ENCODE data around the gene SMG1. TPM values are rescaled to one million over a fixed set of nuclear protein-coding genes. Genes with fewer than 3 reads are reported as not detected.
"Not testable (repeated sequence)": the region's sequence is repeated elsewhere in the genome, so short reads cannot be mapped to it uniquely, and the experiment has no call there.

The SMG1 gene
- total RNA-seq, 1 donor: 75.4 TPM

DNA sequence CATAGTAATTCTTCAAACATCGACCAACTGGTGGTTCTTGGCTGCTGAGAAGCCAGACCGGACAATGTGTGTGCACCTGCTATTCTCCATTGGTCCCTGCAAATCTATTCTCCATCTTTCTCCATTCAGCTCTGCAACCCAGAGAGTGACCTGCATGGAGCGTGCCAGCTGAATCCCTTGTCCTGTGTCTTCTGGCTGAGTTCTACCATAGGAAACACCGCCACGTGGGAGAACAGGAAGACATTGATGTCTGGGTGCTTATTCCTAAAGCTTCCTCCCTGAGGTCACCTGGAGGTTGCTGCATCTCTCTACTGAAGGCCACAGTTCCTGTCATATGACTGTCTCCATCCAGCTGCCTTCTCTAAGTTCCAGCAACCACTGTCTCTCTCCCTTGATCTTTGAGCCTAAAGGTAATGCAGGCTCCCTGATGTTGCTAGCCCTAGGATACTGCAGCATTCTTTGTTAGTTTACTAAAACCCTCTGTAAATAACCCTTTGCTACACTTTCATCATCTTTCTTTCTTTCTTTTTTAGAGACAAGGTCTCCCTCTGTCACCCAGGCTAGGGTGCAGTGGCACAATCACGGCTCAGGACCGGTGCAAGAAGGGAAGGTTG lies 10.6 kb upstream of the SMG1 start:
- DNase-seq (ENCODE audit: low read depth in 2 of 3, low spot score in 2 of 3): no peak

- DNase-seq (ENCODE audit: low read depth in 2 of 3, low spot score in 2 of 3): no peak
Observed at GRCh38 chr16:18933501-18933900, 7.3 kb upstream of the SMG1 start.

DNA sequence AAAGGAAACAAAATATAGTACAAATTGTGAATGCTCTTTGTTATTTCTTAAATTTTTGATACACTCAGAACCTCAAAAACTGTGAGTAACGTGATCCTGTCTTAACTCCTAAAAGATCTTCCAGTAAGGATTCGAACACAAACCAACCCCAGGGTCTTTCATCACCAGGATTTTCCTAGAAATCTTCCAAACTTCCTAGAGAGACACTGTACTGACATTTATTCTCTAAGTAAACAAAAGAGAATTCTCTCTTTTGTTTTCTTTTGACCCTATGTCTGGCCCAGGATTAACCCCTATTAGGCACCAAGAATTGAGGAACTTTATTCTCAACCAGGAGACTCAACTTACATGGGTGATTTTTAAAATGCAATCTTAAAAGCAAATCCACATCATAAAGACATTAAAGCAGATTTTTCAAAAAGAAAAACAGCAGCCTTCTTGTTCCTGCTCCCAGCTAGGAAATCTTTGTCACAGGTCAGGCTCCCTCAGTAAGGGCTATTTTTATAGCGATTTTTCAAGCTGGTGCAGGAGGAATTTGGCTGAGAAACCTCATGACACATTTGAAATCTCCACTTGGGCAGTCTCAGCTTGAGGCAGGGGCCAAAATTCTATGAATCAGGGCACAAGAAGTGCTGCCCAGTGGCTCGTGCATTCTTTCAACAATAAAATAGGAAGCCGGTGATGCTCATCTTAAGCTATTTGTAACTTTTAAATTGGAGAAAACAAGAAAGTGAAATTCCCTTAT lies 6.2 kb upstream of the SMG1 start:
- no peak for DNase-seq (ENCODE audit: low read depth in 2 of 3, low spot score in 2 of 3)

GRCh38 chr16:18931756-18932155 lies 5.5 kb upstream of the SMG1 start:
- DNase-seq (ENCODE audit: low read depth in 2 of 3, low spot score in 2 of 3): no peak

- DNase-seq (ENCODE audit: low read depth in 2 of 3, low spot score in 2 of 3): not testable (repeated sequence)
Observed at GRCh38 chr16:18930095-18930494, 3.9 kb upstream of the SMG1 start.

DNA sequence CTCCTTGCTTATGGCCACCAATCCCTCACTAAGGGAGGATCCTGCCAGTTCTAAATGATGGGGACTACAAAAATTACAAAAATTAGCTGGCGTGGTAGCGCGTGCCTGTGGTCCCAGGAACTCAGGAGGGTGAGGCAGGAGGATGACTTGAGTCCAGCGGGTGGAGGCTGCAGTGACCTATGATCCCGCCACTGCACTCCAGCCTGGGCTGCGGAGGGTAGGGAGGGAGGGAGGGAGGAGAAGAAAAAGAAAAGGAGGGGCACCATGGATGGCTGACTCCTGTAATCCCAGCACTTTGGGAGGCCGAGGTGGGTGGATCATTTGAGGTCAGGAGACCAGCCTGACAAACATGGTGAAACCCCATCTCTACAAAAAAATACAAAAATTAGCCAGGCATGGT lies 1.9 kb upstream of the SMG1 start:
- DNase-seq (ENCODE audit: low read depth in 2 of 3, low spot score in 2 of 3): not testable (repeated sequence)

DNA sequence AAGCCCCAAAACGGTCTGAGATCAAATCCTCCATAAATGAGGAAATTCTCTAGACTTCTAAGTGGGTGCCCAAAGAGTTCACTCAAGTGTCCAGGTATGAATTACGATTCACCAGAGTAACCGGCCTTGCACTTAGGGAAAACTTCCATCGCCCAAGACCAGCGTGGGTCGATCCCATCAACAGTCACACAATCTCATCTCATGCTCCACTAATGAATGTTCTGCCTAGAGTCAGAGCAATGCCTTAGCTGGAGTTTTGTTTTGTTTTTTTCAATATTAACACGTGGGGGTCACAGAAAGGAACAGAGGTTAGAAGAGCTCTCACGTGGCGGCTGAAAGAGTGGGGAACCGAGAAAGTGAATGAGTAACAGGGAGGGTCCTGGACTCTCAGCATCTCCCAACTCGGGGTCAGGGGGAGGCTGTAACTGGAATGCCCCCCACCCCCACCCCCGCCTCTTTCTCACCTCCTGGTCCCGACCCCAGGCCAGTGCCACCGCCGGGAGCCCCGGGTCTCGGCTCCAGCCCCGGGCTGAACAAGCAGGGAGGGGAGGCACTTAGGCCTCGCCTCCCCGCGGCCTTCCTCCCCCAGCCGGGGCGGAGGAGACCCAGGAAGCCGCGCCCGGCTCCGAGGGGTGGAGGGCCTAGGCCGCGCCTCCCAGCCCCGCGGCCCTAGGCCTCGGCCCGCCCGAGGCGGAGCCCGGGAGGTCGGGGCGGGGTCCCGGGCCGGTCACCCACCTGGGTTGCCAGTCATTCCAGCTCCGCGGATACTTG lies 808 bp downstream of the SMG1 start:
- DNase-seq (ENCODE audit: low read depth in 2 of 3, low spot score in 2 of 3): peak; percentile 17 to 38 (median 24)

DNA sequence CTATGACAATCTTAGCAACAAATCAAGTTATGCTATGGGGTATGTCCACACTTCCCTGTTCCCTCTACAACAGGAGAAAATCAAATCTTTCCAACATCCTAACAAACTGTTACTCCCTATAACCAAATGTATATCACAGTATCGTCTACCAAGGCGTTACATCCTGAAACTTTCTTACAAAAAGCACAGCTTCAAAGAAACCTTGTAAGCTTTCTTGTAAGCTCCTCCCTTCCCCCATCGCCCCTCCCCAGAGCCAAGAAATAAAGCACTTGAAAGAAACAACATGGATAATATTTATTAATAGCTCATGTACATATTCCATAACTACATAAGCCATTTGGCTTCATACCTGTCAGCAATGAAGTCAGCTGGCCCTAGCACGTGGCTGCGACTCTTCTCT lies 2.3 kb downstream of the SMG1 start:
- DNase-seq (ENCODE audit: low read depth in 2 of 3, low spot score in 2 of 3): not testable (repeated sequence)

DNA sequence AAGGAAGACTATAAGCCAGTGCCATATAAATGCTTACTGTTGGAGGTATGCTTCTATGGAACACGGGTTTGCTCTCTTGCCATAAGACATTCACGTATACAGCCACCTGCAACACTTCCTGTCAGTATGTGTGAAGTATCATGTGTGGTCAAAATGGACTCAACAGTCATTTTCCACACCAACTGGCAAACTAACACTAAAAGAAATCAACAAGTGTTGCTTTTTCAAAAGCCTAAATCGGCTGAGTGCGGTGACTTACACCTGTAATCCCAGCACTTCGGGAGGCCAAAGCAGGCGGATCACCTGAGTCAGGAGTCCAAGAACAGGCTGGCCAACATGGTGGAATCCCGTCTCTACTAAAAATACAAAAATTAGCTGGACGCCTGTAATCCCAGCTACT lies 3.1 kb downstream of the SMG1 start:
- not testable (repeated sequence) for DNase-seq (ENCODE audit: low read depth in 2 of 3, low spot score in 2 of 3)

DNA sequence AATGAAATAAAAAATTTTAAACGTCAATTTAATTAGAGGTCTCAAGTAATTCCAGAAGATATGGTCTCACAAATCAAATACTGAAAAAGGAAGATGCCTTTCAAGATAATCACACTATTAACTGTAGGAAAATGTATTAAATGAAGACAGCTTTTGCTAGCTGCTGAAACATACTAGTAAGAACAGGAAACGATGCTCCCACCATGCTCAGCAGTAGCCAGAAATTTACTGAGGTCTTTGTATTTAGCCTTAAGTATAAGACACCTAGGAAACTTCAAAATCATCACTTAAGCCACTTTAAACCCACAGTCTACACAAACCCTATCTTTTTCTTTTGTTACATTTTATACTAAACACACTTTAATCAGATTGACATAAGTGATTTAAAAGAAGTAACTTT lies 16.6 kb downstream of the SMG1 start:
- not testable (repeated sequence) for DNase-seq (ENCODE audit: low read depth in 2 of 3, low spot score in 2 of 3)

- not testable (repeated sequence) for DNase-seq (ENCODE audit: low read depth in 2 of 3, low spot score in 2 of 3)
Observed at GRCh38 chr16:18908716-18909115, 17.5 kb downstream of the SMG1 start.

DNA sequence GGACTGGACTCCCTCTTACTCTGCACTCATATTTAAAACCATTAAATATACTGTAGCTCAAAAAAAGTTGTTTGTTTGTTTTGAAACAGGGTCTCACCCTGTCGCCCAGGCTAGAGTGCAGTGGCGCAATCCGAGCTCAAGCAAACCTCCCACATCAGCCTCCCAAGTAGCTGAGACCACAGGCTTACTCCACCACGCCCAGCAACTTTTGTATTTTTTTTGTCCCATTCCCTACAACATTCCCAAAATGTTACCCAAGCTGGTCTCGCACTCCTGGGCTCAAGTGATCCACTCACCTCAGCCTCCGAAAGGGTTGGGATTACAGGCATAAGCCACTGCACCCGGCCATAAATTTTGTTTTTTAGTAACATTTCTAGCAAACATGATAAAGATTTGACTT lies 23.4 kb downstream of the SMG1 start:
- DNase-seq (ENCODE audit: low read depth in 2 of 3, low spot score in 2 of 3): not testable (repeated sequence)

DNA sequence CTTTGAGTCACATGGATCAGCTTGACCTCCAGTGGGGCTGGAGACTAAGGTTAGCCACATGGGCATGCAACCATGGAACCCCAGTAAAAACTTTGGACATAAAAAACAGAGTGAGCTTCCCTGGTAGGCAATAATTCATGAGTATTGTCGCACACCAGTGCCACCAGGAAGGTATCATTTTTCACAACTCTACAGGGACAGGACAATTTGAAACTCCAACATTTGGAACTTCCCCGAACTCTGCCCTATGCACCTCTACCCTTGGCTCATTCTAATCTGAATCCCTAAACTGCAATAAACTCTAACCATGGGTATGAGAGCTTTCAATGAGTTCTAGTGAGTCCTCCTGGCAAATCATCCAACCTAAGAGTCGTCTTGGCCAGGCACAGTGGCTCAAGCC lies 24.2 kb downstream of the SMG1 start:
- not testable (repeated sequence) for DNase-seq (ENCODE audit: low read depth in 2 of 3, low spot score in 2 of 3)

- not testable (repeated sequence) for DNase-seq (ENCODE audit: low read depth in 2 of 3, low spot score in 2 of 3)
Observed at GRCh38 chr16:18901194-18901593, 25.0 kb downstream of the SMG1 start.

DNA sequence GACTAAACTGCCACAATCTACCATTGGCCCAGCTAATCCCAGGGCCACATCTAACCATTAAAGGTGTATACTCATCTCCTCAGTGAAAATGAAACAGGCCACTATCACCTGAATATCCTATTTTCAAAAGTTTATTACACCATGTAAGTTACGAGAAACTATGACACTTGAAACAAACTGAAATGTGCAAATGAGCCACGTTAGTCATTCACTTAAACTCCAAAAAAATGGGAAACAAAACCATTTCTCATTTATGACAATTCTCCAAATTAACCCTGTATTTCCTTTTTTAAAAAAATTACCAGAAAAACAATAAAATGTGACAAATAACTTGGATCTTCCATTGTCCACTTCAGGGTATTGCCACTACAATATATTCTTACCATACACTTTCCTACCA lies 41.8 kb downstream of the SMG1 start:
- not testable (repeated sequence) for DNase-seq (ENCODE audit: low read depth in 2 of 3, low spot score in 2 of 3)

DNA sequence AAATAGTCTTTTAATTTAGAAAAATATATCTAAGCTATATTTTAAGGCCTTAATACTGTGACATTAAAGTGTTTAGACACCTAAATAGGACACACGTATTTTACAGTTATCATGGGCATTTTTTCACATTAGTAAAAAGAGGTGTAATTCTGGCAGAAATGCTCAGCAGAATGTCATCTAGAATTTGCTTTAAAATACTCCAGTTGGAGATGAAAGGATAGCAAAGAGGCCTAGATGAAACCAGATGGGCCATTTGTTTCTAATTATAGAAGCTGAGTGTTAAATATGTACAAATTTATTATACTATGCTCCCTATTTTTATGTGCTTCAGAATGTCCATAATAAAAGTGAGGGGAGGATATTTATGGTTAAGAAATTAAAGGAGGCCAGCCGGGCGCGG lies 48.5 kb downstream of the SMG1 start:
- DNase-seq (ENCODE audit: low read depth in 2 of 3, low spot score in 2 of 3): not testable (repeated sequence)

GRCh38 chr16:18877259-18877658 lies 48.9 kb downstream of the SMG1 start:
- not testable (repeated sequence) for DNase-seq (ENCODE audit: low read depth in 2 of 3, low spot score in 2 of 3)

- not testable (repeated sequence) for DNase-seq (ENCODE audit: low read depth in 2 of 3, low spot score in 2 of 3)
Observed at GRCh38 chr16:18876301-18876700, 49.9 kb downstream of the SMG1 start.

GRCh38 chr16:18869043-18869771 lies 57.0 kb downstream of the SMG1 start:
- not testable (repeated sequence) for DNase-seq (ENCODE audit: low read depth in 2 of 3, low spot score in 2 of 3)

- DNase-seq (ENCODE audit: low read depth in 2 of 3, low spot score in 2 of 3): not testable (repeated sequence)
Observed at GRCh38 chr16:18866277-18866823, 59.9 kb downstream of the SMG1 start.

- DNase-seq (ENCODE audit: low read depth in 2 of 3, low spot score in 2 of 3): not testable (repeated sequence)
Observed at GRCh38 chr16:18862891-18863290, 63.3 kb downstream of the SMG1 start.
